ENCODE data around the gene PPP4R4.

PPP4R4 gene

DNA sequence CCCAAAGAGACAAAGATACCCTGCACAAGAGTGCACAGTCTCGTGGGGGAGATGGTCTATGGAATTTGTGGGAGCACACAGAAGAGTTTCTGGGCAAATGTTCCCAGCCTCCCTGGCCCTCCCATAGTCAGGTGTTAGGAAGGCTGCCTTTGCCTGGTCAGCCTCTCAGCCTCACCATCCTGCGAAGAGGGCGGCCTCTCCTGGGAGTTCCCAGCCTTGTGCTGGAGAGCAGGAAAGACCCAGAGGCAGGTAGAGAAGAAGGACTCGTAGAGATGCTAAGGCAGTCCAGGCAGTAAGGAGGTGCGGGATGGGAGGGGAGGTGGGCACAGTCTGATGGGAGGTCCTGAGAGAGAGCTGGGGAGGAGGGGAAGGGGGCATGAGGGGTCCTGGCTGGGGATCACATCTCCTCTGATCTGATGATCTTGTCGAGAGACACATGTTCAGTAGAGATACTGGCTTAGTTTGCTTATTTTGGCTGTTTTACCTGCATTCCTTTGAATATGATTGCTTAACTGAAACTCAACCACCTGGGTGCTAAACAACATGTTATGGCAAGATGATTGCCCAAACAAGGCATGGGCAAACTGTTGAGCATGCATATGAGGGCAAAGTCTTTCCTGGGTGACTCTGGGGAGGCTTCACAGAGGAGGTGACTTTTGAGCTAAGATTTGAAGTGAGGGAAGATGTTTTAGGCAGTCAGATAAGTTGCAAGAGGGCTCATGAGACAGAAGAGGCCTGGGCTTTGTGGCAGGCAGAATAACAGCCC lies 138.5 kb downstream of the PPP4R4 start:
- DNase-seq = no peak

DNA sequence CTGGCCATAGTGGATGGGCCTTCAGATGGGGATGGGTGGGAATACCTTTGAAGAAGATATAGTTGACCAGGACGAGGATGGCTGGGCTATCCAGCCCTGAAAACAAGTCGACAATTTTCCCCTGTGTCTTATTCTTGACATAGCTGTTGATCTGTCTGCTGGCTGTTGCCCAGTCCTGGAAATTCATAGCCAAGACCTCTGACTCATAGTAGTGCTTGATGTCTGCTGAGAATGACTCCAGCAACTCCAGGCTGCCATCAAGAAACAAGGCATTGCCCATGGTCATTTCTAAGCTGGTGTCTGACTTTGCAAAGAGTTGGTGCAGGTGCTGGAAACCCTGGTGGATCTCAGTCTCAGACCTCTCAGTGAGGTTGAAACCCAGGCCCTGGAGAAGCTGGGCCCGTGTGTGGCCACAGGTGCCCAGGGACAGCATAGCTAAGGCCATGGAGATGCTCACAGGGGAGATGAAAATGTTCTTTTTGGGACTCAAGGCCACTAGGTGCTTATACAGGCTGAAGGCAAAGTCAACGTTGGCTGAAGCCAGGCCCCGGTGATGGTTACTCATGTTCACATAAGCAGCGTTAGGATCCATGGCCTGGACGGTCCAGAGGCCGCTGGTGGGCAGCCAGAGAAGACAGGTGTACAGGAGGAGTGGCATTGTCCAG lies 140.0 kb downstream of the PPP4R4 start:
- DNase-seq = no peak

DNA sequence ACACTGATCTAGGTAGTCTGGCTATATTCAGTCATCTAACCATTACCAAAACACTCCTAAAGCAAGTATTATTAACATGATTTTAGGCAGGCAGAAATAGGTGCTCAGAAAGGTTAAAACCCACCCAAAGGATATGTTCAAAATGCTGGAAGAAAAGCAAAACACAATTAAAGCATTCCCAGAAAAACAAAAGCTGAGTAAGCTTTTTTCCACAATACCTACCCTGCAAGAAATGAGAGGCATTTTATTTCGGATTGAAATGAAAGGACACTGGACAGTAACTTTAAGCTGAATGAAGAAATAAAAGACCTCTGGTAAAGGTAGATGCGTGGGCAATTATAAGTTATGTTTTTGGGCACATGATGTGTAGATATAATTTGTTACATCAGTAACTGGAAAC lies 140.8 kb downstream of the PPP4R4 start:
- DNase-seq = no peak

DNA sequence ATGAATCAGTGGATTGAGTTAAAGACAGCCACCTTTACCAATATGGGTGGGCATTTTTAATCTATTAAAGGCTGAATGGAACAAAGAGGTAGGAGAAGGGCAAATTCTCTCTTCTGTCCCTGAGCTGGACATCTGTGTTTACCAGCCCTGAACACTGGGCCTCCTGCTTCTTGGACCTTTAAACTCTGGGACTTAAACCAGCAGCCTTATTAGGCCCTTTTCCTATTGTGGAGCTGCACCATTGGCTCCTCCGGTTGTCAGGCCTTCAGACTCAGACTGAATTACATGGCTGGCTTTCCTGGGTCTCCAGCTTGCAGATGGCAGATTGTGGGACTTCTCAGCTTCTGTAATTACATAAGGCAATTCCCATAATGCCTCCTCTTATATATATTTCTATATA lies 142.6 kb downstream of the PPP4R4 start:
- no peak for DNase-seq

DNA sequence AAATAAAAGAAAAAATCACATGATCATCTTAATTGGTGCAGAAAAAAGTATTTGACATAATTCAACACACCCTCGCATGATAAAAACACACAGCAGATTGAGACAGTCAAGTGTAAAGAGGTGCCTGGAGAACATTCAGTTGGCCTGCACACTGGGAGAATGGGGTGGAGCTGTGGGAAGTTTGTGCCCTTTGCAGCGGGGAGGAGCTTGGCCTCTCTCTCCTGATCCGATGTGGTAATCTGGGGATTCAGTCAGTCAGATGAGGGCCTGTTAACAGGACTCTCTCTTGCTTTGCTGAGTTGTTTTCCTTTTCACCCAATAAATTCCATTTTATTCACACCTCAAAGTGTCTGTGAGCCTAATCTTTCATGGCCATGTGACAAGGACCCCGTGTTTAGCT lies 143.1 kb downstream of the PPP4R4 start:
- no peak for DNase-seq

DNA sequence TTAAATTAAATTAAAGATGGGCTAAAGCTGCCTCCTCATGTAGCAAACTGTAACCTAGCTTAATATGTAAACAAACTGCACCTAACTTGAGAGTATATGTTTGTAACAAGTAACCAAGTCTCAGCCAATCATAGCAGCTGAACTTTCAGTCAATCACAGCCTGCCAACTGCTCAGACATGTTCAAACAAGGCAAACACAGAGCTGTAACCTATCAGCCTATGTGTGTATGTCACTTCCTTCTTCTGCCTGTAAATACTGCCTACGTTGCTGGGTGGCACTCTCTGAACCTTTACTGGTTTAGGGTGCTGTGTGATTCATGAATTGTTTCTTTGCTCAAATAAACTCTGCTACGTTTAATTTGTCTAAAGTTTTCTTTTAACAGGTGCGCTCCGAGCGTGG lies 146.1 kb downstream of the PPP4R4 start:
- no peak for DNase-seq

DNA sequence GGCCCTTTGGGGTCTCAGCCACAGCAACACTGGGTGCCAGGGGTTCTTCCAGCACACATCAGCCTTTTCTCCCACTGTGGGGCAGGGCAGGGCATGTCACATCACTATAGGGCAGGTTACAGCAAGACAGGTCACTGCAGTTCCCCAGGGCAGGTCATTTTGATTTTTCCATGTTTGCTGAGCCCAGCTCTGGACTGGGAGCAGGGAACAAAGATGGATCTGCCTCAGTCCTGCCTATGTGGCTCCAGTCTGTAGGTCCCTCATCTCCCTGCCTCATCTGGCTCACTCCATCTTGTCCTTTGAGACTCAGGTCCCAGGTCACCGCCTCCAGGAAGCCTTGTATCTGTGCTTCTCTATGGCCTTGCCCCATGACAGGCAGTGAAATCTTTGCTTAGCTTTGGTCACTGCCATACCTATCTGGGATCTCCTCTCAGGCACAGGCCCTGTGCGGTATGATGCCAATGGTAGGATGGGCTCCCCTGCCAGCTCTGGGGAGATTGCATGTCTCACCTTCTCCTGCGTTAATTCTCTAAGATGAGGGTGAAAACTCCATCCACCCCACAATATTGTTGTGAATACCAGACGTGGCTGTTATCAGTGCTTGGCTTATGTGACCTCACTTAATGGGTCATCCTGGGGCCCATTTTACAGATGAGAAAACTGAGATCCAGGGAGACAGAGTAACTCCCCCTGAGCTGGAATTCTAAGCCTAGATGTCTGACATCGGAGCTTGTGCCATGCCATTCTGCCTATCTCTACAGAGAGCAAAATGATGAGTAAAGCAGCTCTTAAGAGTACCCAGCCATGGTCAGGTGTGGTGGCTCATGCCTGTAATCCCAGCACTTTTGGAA lies 147.5 kb downstream of the PPP4R4 start:
- no peak for DNase-seq

DNA sequence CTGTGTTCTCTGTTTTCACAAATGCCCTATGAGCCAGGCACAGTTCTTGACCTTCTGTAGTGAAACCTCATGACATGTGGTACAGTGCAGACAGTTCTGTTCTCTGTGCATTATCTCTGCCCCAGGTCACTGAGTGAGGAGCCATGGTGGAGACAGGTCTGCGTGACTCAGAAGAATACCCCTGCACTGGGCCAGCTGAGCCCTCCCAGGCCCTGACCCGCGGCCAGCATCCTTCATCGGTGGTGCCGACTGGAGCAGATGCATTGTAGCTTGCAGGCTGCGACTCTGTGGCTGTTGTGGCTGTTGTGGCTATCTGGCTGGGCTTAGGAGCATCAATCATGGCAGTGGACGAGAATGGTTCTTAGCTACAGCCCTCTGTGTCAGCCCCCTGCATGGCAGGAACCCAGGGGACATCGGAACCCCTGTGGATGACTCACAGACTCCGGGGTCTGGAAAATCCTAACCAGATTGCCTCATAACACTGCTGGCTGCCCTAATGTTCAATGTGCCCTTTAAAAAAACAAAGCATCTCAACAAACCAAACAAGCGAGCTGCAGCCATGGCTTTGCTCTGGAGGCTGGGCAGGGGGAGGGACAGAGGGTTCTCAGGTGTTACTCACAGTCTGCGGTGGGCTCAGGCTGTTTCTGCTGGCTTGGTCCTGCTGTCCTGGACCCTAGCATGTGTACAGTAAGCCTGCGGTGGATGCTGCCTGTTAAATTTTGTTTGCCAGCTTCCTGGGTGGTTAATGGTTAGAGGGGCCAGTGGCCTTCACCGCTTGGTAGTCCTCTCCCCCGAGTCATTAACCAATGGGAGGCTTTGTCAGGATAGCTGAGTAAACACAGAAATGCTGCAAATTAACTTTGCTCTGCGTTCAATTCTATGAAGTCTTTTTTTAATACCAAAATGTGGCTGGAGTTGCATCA lies 148.8 kb downstream of the PPP4R4 start, which contains the start of gene SERPINA6:
TSS of gene SERPINA6 (minus strand) at position 689 of the 923 bp plus-strand sequence. CDS start 8,688 bp downstream, outside the sequence.
- peak; percentile 48 for DNase-seq

DNA sequence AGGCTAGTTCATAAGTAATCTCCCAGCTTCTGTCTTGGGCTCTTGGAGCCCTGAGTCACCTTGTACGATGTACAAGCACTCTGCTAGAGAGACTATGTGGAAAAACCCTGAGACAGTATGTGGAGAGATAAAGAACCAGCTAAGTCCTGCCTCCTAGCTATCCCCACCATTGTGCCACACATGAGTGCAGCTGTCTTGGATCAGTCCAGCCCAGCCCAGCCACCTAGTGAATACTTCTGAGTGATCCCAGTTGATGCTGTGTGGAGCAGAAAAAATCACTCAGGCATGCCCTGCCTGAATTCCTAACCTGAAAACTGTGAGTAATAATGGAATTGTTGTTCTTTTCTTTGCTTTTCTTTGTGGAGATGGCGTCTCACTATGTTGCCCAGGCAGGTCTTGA lies 154.1 kb downstream of the PPP4R4 start:
- no peak for DNase-seq
